Activated CD8-positive, alpha-beta memory T cell treated with anti-CD3 and anti-CD28 coated beads, Interleukin-2, amount 10 ng/mL, durations not matched to agents 7 days and 5 days (primary cell): Measurements from ENCODE around the gene LIPG. TPM values are rescaled to one million over a fixed set of nuclear protein-coding genes. Genes with fewer than 3 reads are reported as not detected.

Source experiments
- ATAC-seq: fragments of 150-1000 bp; cut with Tn5 transposase; one replicate; pipeline ENCODE4 v1.10.0; 2021; ENCODE audit warnings: moderate library complexity
- CTCF ChIA-PET: fragments of 350-600 bp; sonication (Branson Sonifier 250); formaldehyde crosslinking; loops from one replicate; lab custom pipeline; 2021; ENCODE audit warnings: antibody characterized with exemption; lab: Charles Lee
- DNase-seq: peaks from one replicate; pipeline ENCODE4 v3.0.0-alpha.2; 2020
- H3K27ac Mint-ChIP-seq: one replicate; pipeline ENCODE4 v1.8.0; 2021; ENCODE audit warnings: mild to moderate bottlenecking, mixed read lengths
- H3K27me3 Mint-ChIP-seq: one replicate; pipeline ENCODE4 v1.8.0; 2021; ENCODE audit warnings: mixed read lengths
- H3K36me3 Mint-ChIP-seq: one replicate; pipeline ENCODE4 v1.8.0; 2021; ENCODE audit warnings: mild to moderate bottlenecking, mixed read lengths
- H3K4me1 Mint-ChIP-seq: one replicate; pipeline ENCODE4 v1.8.0; 2021; ENCODE audit warnings: mixed read lengths
- H3K4me3 Mint-ChIP-seq: one replicate; pipeline ENCODE4 v1.8.0; 2021; ENCODE audit warnings: mild to moderate bottlenecking, moderate library complexity, mixed read lengths
- H3K9me3 Mint-ChIP-seq: one replicate; pipeline ENCODE4 v1.8.0; 2022; ENCODE audit warnings: low read depth, mixed read lengths
- total RNA-seq, 2 experiments: library from RNA; stranded (reverse); gene quantifications; one replicate each; pipeline ENCODE4 v1.2.3, GENCODE V29; 2021

The LIPG gene
- total RNA-seq, 2 experiments from 2014 or later, result 0.16 TPM; not detected in 1

DNA sequence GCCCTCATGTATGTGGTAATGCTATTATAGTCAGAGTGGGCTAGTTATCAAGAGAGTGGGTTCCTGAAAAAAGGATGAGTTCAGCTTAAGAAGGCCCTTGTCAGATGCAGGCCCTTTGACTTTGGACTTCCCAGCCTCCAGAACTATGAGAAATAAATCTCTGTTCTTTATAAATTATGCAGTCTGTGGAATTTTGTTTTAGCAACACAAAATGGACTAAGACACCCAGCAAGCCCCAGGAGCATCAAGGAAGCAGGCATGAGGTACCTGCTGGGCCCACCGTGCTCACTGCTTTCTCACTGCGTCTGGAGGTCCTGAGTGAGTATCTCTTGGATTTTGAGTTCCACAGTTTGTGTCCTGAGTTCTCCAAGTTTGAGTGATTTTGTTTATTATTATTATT, 35.9 kb upstream of the LIPG start:
- Mint-ChIP-seq H3K27me3 (peaks cover 11% of the 10 kb centered on the region), H3K4me1 (no peaks in the 10 kb centered on the region), H3K27ac (no peak overlapping the region), H3K4me3 (no peak overlapping the region), H3K36me3 (no peaks in the 10 kb centered on the region), H3K9me3 (no peaks in the 10 kb centered on the region)
- CTCF ChIA-PET, result no interaction called here
- ATAC-seq, result no peak
- no peak for DNase-seq

DNA sequence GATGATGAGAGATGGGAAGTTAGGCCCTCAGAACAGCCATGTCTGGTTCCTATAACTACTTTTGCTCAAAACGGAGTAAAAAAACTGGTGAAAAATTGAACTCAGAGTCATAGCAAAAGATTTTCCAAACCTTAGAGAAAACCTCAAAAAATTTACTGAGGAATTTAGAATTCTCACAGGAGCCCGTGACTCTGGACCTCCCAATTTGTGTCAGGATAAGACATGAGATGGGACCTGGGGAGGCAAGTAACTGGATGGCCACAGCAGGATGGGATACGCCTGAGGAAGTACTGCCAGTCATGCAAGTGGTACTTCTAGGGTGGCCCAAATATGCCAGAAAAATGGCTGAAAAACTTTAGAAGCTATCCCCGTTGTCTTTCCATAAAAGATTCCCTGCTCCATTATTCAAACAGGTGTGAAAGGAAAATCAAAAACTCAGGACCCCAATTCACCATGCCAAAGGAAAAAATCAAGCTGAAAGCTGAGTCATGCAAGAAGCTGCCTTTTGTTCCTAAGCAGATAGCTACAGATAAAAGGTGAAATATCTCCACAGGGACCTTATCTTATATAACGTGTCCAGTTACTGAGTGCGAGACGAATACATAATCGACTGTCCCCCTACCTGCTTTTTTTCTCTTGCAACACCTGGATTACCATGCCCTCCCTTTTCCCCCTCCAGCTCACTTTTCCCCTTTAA, 34.1 kb upstream of the LIPG start:
- ATAC-seq (no peak), DNase-seq (no peak)
- H3K36me3 Mint-ChIP-seq, result no peaks in the 10 kb centered on the region
- peaks cover 14% of the 10 kb centered on the region for H3K27me3 Mint-ChIP-seq
- H3K4me3 Mint-ChIP-seq, result no peak overlapping the region
- H3K4me1 Mint-ChIP-seq, result no peaks in the 10 kb centered on the region
- H3K27ac Mint-ChIP-seq, result no peak overlapping the region
- H3K9me3 Mint-ChIP-seq, result no peaks in the 10 kb centered on the region
- CTCF ChIA-PET, result interaction anchor here (0.7 to 1.3 kb wide), 2 partner anchors 10 to 17 kb away, joined by 3 read pairs; no protein-coding TSS in a partner anchor

DNA sequence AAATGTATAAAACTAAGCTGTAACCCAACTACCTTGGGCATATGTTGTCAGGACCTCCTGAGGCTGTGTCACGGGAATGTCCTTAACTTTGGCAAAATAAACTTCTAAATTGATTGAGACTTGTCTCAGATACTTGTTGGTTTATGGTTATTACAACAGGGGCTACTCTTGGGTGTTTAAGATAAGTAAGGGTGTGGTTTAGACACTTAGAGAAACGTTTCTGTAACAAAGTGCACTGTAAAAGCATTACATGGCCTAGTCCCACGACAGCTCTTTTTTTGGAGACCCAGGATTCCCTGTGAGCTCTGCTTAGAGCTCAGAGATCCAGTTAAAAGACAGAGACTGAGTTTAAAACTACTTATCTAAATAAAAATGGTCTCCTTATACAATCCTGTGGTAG, 32.3 kb upstream of the LIPG start:
- CTCF ChIA-PET, result no interaction called here
- Mint-ChIP-seq H3K27ac (no peak overlapping the region), H3K9me3 (no peaks in the 10 kb centered on the region), H3K4me3 (no peak overlapping the region), H3K4me1 (no peaks in the 10 kb centered on the region), H3K36me3 (peaks cover under 1% of the 10 kb centered on the region), H3K27me3 (peaks cover 16% of the 10 kb centered on the region)
- ATAC-seq (no peak), DNase-seq (no peak)

DNA sequence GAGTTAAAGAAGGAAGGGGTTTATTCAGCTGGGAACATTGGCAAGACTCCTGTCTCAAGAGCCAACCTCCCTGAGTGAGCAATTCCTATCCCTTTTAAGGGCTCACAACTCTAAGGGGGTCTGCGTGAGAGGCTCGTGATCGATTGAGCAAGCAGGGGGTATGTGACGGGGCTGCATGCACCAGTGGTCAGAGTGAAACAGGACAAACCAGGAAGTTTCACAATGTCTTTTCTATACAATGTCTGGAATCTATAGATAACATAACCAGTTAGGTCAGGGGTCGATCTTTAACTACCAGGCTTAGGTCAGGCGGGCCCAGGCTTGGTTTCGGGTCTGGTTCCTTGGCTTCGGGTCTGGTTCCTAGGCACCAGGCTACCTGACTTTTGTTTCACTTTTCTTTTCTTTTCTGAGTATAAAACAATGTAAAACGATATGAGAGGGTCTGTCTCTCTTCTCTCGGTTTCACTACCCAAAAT, 30.1 kb upstream of the LIPG start:
- no peak for ATAC-seq
- Mint-ChIP-seq H3K4me3 (peak overlapping the region; percentile 4), H3K9me3 (no peaks in the 10 kb centered on the region), H3K36me3 (peaks cover 2% of the 10 kb centered on the region), H3K27ac (no peak overlapping the region), H3K27me3 (peaks cover 29% of the 10 kb centered on the region), H3K4me1 (no peaks in the 10 kb centered on the region)
- DNase-seq, result no peak
- CTCF ChIA-PET, result no interaction called here

DNA sequence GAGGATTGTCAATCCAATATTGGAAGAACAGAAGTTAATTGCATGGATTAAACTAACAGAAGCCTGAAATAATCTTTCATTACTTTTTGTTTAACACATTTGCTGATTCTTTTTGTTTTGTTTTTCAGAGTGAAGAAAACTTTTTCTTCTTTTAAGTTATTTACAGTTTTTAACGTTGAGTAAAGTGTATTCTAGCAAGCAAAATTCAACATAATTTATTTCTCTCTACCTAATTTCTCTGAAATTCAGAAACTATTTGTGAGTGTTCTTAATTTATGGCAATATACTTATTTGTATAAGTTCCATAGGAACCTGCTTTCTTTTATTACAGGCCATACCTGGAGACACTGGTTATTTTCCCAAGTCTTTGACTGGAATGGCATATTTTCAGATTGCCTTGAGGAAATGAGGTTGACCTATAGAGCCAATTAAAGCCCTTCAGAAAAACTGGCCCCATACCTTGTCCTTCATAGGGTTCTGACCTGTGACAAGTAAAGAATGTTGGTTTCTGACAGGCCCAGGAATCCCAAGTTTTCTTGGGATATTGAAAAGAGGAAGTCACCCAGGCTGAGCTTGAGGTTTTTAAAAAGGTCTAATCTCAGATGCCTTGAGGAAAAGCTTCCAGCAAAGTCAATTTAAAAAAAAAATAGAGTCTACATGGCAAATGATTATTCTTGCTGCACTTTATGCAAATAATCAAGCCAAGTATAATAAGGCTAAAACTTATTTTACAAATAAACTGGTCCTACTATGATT, 26.8 kb upstream of the LIPG start:
- CTCF ChIA-PET, result no interaction called here
- Mint-ChIP-seq H3K4me1 (no peaks in the 10 kb centered on the region), H3K27me3 (peaks cover 25% of the 10 kb centered on the region), H3K4me3 (no peak overlapping the region), H3K36me3 (peaks cover 2% of the 10 kb centered on the region), H3K27ac (no peak overlapping the region), H3K9me3 (no peaks in the 10 kb centered on the region)
- no peak for DNase-seq
- ATAC-seq, result no peak

DNA sequence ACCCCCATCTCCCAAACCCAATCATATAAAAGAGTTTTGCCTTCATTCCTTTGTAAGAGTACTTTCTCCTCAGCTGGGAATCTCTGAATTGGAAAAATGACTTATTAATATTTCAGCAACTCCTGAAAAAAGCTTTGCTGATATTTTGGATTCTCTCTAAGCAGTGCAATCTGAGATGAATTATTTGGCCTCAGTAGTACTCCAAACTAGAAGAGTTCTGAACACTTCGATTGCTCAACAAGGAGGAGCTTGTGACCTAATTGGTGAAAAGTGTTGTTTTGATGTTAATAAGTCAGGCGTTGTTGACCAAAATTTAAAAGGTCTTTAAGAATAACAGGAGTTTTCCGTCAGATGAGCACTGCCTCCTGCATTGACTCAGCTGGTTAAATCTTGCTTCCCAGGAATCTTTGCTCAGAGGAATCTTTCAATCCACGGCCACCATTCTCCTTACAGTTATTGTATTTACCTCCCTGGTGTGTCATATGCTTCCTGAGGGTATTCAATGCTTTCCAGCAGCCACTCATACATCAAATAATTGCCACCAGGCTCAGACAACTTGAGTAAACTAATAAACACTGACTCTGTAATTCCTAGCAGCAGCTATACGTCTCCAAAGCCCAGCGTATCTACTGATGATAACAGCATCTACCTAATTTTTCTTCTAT, 24.5 kb upstream of the LIPG start:
- no peak overlapping the region for H3K4me3 Mint-ChIP-seq
- CTCF ChIA-PET, result interaction anchor here (1.2 to 1.3 kb wide), 2 partner anchors 9 to 22 kb away, joined by 3 read pairs; no protein-coding TSS in a partner anchor
- ATAC-seq (no peak), DNase-seq (no peak)
- H3K27ac Mint-ChIP-seq, result no peak overlapping the region
- no peaks in the 10 kb centered on the region for H3K9me3 Mint-ChIP-seq
- peaks cover 2% of the 10 kb centered on the region for H3K36me3 Mint-ChIP-seq
- H3K27me3 Mint-ChIP-seq, result peaks cover 19% of the 10 kb centered on the region
- no peaks in the 10 kb centered on the region for H3K4me1 Mint-ChIP-seq

- Mint-ChIP-seq H3K27me3 (peaks cover 30% of the 10 kb centered on the region), H3K9me3 (no peaks in the 10 kb centered on the region), H3K4me1 (no peaks in the 10 kb centered on the region), H3K27ac (no peak overlapping the region), H3K36me3 (no peaks in the 10 kb centered on the region), H3K4me3 (no peak overlapping the region)
- DNase-seq, result no peak
- CTCF ChIA-PET, result no interaction called here
- no peak for ATAC-seq
Observed at GRCh38 chr18:49544362-49544761, 17.5 kb upstream of the LIPG start.

- no peak for DNase-seq
- no peaks in the 10 kb centered on the region for H3K4me1 Mint-ChIP-seq
- no peaks in the 10 kb centered on the region for H3K9me3 Mint-ChIP-seq
- H3K27ac Mint-ChIP-seq, result no peak overlapping the region
- H3K36me3 Mint-ChIP-seq, result no peaks in the 10 kb centered on the region
- no peak for ATAC-seq
- H3K4me3 Mint-ChIP-seq, result no peak overlapping the region
- CTCF ChIA-PET, result no interaction called here
- peaks cover 35% of the 10 kb centered on the region for H3K27me3 Mint-ChIP-seq
Observed at GRCh38 chr18:49546278-49546677, 15.6 kb upstream of the LIPG start.

DNA sequence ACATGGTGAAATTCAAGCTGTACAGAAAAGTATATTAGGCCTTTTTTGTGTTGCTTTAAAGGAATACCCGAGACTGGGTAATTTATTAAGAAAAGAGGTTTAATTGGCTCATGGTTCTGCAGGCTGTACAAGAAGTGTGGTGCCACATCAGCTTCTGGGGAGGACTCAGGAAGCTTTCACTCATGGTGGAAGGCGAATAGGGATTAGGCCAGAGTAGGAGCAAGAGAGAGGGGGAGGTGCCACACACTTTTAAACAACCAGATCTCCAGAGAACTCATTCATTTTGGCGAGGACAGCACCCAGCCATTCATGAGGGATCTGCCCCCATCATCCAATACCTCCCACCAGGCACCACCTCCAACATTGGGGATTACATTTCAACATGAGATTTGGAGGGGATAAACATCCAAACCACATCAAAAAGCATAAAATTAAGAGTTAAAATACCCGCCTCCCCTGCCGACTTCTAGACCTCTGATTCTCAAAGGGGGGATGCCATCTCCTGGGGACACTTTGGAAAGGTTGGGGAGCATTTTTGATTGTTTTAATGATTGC, 15.1 kb upstream of the LIPG start:
- no peaks in the 10 kb centered on the region for H3K36me3 Mint-ChIP-seq
- DNase-seq, result no peak
- no peaks in the 10 kb centered on the region for H3K9me3 Mint-ChIP-seq
- CTCF ChIA-PET, result no interaction called here
- no peak for ATAC-seq
- H3K27ac Mint-ChIP-seq, result no peak overlapping the region
- peaks cover 39% of the 10 kb centered on the region for H3K27me3 Mint-ChIP-seq
- H3K4me3 Mint-ChIP-seq, result no peak overlapping the region
- no peaks in the 10 kb centered on the region for H3K4me1 Mint-ChIP-seq

DNA sequence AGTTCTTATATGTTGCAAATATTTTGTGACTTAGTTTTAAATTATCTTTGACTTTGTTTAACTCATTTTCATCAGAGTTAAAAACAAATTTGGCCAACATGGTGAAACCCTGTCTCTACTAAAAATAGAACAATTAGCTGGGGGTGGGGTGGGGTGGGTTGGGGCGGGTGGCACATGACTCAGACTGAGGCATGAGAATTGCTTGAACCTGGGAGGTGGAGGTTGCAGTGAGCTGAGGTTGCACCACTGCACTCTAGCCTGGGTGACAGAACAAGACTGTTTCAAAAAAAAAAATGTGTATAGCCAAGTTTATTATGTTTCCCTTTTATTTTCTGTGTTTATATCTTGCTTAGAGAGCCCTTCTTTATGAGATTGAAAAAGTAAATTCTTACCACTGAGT, 14.2 kb upstream of the LIPG start:
- Mint-ChIP-seq H3K9me3 (no peaks in the 10 kb centered on the region), H3K4me1 (no peaks in the 10 kb centered on the region), H3K27me3 (peaks cover 45% of the 10 kb centered on the region), H3K4me3 (no peak overlapping the region), H3K36me3 (no peaks in the 10 kb centered on the region), H3K27ac (no peak overlapping the region)
- no peak for ATAC-seq
- DNase-seq, result no peak
- CTCF ChIA-PET, result no interaction called here

- Mint-ChIP-seq H3K4me3 (no peak overlapping the region), H3K4me1 (no peaks in the 10 kb centered on the region), H3K36me3 (no peaks in the 10 kb centered on the region), H3K9me3 (no peaks in the 10 kb centered on the region), H3K27me3 (peaks cover 51% of the 10 kb centered on the region), H3K27ac (no peak overlapping the region)
- DNase-seq (no peak), ATAC-seq (no peak)
- CTCF ChIA-PET, result no interaction called here
Observed at GRCh38 chr18:49548229-49548636, 13.6 kb upstream of the LIPG start.

GRCh38 chr18:49550621-49551339, 11.1 kb upstream of the LIPG start:
- H3K9me3 Mint-ChIP-seq, result no peaks in the 10 kb centered on the region
- peaks cover 57% of the 10 kb centered on the region for H3K27me3 Mint-ChIP-seq
- ATAC-seq (no peak), DNase-seq (no peak)
- H3K27ac Mint-ChIP-seq, result no peak overlapping the region
- no peak overlapping the region for H3K4me3 Mint-ChIP-seq
- H3K36me3 Mint-ChIP-seq, result no peaks in the 10 kb centered on the region
- H3K4me1 Mint-ChIP-seq, result no peaks in the 10 kb centered on the region
- CTCF ChIA-PET, result interaction anchor here (3.0 kb wide), 1 partner anchor 307 kb away, joined by 10 read pairs; no protein-coding TSS in a partner anchor

DNA sequence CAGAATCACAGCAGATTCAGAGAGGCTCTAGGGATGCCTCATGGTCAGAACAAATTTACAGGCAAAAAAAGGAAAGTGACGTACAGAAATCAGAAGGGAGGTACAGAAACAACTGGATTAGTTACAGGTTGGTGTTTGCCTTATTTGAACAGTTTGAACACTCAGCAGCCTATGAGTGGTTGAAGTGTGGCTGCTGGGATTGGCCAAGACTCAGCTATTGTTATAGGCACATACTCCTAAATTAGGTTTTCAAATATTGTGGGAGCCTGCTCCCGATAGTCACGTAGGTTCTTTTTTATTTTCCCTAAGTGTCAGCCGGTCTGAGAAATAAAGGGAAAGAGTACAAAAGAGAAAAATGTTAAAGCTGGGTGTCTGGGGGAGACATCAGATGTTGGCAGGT, 8.9 kb upstream of the LIPG start:
- Mint-ChIP-seq H3K36me3 (no peaks in the 10 kb centered on the region), H3K9me3 (no peaks in the 10 kb centered on the region), H3K27ac (no peak overlapping the region), H3K27me3 (peaks cover 51% of the 10 kb centered on the region), H3K4me1 (no peaks in the 10 kb centered on the region), H3K4me3 (no peak overlapping the region)
- ATAC-seq (no peak), DNase-seq (no peak)
- CTCF ChIA-PET, result interaction anchor here (3.0 kb wide), 1 partner anchor 305 kb away, joined by 10 read pairs; no protein-coding TSS in a partner anchor
